Central memory CD4-positive, alpha-beta T cell (primary cell): ENCODE data around the gene CENPB.
"Not testable (repeated sequence)": the region's sequence is repeated elsewhere in the genome, so short reads cannot be mapped to it uniquely, and the experiment has no call there.

Source experiments
- DNase-seq: peaks from one replicate; pipeline ENCODE4 v3.0.0; 2022

The CENPB gene

GRCh38 chr20:3808544-3808943 is 22.0 kb upstream of the CENPB start:
- no peak for DNase-seq

DNA sequence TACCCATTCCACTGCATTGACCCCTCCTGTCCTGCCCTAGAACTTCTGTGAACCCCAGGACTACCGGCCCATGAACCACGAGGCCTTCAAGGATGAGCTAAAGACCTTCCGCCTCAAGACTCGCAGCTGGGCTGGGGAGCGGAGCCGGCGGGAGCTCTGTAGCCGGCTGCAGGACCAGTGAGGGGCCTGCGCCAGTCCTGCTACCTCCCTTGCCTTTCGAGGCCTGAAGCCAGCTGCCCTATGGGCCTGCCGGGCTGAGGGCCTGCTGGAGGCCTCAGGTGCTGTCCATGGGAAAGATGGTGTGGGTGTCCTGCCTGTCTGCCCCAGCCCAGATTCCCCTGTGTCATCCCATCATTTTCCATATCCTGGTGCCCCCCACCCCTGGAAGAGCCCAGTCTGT is 18.2 kb upstream of the CENPB start:
- no peak for DNase-seq

DNA sequence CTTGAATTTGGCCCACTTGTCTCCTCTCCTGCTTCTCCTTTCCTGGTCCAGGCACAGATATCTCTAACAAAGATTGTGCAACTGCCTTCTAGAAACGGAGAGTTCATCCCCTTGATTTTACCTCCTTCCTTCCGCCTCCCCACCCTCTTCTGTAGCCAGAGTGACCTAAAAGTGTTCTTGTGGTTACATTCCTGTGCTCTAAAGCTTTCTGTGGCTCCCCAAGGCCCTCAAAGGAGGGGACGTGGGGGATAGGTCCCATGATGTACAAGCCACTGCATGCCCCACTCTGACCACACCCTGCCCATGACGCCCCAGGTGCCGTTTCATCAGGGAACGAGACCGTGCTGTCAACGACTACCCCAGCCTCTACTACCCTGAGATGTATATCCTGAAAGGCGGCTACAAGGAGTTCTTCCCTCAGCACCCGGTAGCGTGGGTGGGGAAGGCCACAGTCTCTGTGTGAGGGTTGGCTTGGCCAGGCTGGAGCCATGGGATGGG is 17.8 kb upstream of the CENPB start:
- no peak for DNase-seq

GRCh38 chr20:3803854-3804253 is 17.3 kb upstream of the CENPB start:
- no peak for DNase-seq

DNA sequence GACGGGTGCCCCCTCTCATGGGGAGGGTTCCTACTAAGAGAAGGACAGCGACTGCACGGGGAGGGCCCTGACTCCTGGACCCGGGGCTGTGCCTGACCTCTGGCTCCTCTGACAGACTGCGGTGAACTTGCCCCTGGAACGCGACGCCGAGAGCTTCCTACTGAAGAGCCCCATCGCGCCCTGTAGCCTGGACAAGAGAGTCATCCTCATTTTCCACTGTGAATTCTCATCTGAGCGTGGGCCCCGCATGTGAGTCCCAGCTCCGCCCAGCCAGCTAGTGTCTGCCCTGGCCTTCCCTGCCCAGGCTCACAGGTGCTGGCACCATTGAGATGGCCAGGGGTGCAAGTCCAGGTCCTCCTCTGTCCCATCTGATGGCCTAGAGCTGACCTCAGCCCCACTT is 16.7 kb upstream of the CENPB start:
- DNase-seq: no peak

GRCh38 chr20:3802524-3803239 is 16.1 kb upstream of the CENPB start:
- DNase-seq: no peak

DNA sequence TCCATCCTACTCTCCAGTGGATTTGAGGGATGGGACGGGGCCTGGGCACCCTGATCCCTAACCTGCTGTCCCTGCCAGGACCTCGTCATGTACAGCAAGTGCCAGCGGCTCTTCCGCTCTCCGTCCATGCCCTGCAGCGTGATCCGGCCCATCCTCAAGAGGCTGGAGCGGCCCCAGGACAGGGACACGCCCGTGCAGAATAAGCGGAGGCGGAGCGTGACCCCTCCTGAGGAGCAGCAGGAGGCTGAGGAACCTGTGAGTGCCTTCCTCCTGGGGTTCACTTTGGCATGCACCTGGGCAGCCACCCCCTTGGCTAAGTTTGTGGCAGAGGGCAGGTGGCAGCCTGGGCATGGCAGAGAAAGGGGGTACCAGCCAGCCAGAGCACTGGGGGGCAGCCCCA is 15.3 kb upstream of the CENPB start:
- no peak for DNase-seq

GRCh38 chr20:3801299-3801698 is 14.8 kb upstream of the CENPB start:
- no peak for DNase-seq

- DNase-seq: no peak
Measured at GRCh38 chr20:3800878-3801260, 14.3 kb upstream of the CENPB start.

- DNase-seq: no peak
Measured at GRCh38 chr20:3800256-3800877, 13.8 kb upstream of the CENPB start.

DNA sequence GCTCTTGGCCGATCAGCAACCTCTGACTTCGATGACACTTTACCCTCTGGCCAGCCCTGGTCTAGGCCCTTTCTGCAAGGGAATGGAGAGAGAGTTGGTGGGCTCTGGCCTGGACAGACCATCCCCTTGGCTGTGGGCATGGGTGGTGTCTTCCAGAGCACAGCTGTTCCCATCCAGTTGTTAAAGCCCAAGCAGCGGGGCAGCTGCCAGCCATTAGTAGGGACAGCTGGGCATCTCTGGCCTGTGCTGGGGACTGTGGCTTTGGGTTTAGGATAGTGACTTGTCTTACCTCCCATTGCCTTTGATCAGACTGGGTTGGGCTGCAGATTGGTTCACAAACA is 12.3 kb upstream of the CENPB start:
- no peak for DNase-seq

DNA sequence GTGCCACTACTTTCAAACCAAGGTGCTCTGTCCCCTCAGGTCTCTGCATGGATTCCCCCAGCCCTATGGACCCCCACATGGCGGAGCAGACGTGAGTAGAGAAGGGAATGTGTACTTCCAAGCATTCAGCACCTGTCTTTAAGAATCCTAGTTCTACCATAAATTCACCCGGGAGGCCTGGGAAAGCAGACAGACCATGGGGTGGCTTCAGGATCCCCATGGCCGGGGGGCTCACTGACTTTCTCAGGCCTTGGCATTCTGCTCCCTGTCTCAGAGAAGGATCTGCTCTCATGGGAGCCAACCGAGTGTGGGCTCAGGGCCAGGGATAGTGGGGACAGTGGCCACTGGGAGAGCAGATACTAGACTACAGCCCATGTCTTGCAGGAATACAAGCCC is 11.8 kb upstream of the CENPB start:
- no peak for DNase-seq

GRCh38 chr20:3797592-3798372 is 11.2 kb upstream of the CENPB start:
- peak; percentile 59 for DNase-seq

- no peak for DNase-seq
Measured at GRCh38 chr20:3797226-3797545, 10.6 kb upstream of the CENPB start.

GRCh38 chr20:3796477-3797225 is 10.1 kb upstream of the CENPB start:
- DNase-seq: no peak

DNA sequence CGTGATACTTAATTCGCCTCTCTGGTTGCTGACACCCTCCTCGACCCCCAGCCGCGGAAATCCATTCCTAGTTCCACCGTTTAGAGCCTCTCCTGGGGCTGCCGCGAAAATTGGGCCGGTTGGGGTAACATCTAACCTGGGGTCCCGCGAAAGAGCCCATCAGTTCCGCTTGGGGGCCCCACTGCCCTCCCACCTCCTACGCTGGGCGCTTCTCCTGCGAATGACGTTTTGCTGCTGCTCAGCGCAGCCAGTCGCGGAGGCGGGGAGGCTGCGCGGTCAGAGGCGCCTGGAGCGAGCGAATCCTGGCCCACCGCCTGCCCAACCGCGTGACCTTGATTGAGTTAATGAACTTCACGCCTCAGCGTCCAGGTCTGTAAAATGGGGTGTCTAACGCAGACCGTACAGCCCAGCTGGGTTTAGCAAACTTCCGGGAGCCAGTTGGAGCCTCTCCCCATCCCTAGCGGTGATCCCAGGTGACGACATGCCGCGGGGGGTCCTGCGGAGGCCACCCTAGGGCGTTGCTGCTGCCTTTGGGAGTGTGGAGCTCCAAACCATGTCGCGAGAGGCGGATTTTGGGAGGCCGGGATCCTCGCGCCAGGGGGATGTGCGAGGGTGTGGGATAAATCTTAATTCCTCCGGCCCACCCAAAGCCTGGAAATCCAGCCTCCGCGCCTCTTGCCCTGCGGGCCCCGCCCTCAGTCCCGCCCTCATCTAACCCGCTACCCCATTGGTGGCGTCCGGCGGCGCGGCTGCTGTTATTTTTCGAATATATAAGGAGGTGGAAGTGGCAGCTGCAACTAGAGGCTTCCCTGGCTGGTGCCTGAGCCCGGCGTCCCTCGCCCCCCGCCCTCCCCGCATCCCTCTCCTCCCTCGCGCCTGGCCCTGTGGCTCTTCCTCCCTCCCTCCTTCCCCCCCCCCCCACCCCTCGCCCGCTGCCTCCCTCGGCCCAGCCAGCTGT is 9.2 kb upstream of the CENPB start, which contains the start of gene CDC25B:
Gene CDC25B (plus strand): TSS at position 800 of the 958 bp plus-strand sequence. CDS start 222 bp downstream, outside the sequence.
- DNase-seq: peak; percentile 79

DNA sequence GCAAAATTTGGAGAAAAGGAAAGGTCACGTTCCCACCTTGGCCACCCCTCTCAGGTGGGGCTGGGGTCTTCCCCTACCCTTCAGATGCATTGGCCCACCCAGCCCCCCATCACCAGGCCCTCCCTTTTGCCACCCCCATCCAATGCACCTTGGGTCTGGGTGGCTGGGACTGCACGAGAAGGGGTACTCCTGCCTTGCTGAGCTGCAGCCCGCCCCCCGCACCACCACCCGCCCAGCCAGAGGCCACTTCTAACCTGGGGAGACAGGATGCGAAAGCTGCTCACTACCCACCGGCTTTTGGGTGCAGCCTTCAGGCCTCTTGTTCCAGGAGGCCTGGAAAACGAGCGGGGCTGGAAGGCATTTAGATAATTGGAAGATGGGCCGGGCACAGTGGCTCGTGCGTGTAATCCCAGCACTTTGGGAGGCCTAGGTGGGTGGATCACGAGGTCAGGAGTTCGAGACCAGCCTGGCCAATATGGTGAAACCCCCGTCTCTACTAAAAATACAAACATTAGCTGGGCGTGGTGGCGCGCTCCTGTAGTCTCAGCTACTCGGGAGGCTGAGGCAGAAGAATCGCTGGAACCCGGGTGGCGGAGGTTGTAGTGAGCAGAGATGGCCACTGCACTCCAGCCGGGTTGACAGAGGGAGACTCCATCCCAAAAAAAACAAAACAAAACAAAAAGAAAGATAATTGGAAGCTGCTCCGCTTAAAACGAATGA is 8.3 kb upstream of the CENPB start:
- DNase-seq: no peak

DNA sequence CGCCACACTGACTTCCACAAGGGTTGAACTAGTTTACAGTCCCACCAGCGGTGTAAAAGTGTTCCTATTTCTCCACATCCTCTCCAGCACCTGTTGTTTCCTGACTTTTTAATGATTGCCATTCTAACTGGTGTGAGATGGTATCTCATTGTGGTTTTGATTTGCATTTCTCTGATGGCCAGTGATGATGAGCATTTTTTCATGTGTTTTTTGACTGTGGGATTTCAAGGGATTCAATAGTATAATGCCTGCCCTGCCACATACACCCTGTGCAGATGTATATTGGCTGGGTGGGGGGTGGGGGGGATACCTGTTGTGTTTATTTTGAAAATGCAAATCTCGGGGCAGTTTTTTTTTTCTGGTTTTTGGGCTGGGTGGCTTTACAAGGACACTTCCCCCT is 7.6 kb upstream of the CENPB start:
- DNase-seq: not testable (repeated sequence)

DNA sequence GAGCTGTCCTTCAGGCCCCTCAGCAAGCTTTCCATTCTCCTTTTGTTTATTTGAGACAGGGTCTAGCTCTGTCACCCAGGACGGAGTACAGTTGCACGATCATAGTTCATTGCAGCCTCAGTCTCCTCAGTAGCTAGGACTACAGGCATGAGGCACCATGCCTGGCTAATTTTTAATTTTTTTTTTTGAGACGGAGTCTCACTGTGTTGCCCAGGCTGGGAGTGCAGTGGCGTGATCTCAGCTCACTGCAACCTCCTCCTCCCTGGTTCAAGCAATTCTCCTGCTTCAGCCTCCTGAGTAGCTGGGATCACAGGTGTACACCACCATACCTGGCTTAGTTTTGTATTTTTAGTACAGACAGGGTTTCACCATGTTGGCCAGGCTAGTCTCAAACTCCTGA is 2.7 kb upstream of the CENPB start:
- DNase-seq: not testable (repeated sequence)

- no peak for DNase-seq
Measured at GRCh38 chr20:3788685-3789155, 2.2 kb upstream of the CENPB start.
